Trophoblast cell (in vitro differentiated cells and primary cell): ENCODE results near the gene MYO3A.

Experiments used
- DNase-seq, 2 donors: peaks; one replicate each; pipeline ENCODE4 v3.0.0-alpha.2; 2016
- H2AFZ ChIP-seq: 2 replicates; pipeline ENCODE4 v1.6.1; 2013; ENCODE audit warnings: low read length, moderate library complexity, mild to moderate bottlenecking; ENCODE audit not compliant: insufficient read depth, poor library complexity
- H2AK5ac ChIP-seq: 2 replicates; pipeline ENCODE4 v1.6.1; 2013; ENCODE audit warnings: mild to moderate bottlenecking, low read length
- H2BK120ac ChIP-seq: 2 replicates; pipeline ENCODE4 v1.6.1; 2013; ENCODE audit warnings: low read length, mild to moderate bottlenecking, moderate library complexity; ENCODE audit not compliant: insufficient read depth, poor library complexity
- H2BK12ac ChIP-seq: 2 replicates; pipeline ENCODE4 v1.6.1; 2013; ENCODE audit warnings: mild to moderate bottlenecking, low read length, moderate library complexity
- H2BK5ac ChIP-seq: 2 replicates; pipeline ENCODE4 v1.6.1; 2013; ENCODE audit warnings: low read length, low read depth, moderate library complexity, mild to moderate bottlenecking; ENCODE audit not compliant: poor library complexity
- H3K14ac ChIP-seq: 2 replicates; pipeline ENCODE4 v1.6.1; 2013; ENCODE audit warnings: mild to moderate bottlenecking, low read length
- H3K18ac ChIP-seq: 2 replicates; pipeline ENCODE4 v1.6.1; 2013; ENCODE audit warnings: mild to moderate bottlenecking, low read length
- H3K23ac ChIP-seq: 2 replicates; pipeline ENCODE4 v1.6.1; 2013; ENCODE audit warnings: low read length
- H3K27ac ChIP-seq: 2 replicates; pipeline ENCODE4 v1.5.1; 2013; ENCODE audit warnings: low read depth, mild to moderate bottlenecking, inconsistent platforms, low read length, moderate library complexity
- H3K27me3 ChIP-seq: 2 replicates; pipeline ENCODE4 v1.6.1; 2013; ENCODE audit warnings: inconsistent platforms, mild to moderate bottlenecking, low read length, moderate library complexity; ENCODE audit not compliant: insufficient read depth
- H3K36me3 ChIP-seq, 2 experiments: 1 replicate in 1 of 2; 2 replicates in 1 of 2; pipeline ENCODE4 v1.6.1; 2013; ENCODE audit warnings: low read length in 2 of 2, mild to moderate bottlenecking in 2 of 2, moderate library complexity in 1 of 2; ENCODE audit not compliant: insufficient read depth in 2 of 2, control insufficient read depth in 1 of 2
- H3K4ac ChIP-seq: 2 replicates; pipeline ENCODE4 v1.6.1; 2013; ENCODE audit warnings: low read depth, mild to moderate bottlenecking, low read length, moderate library complexity
- H3K4me1 ChIP-seq, 2 experiments: 1 replicate in 1 of 2; 2 replicates in 1 of 2; pipeline ENCODE4 v1.6.1; 2013; ENCODE audit warnings: low read length in 2 of 2, mild to moderate bottlenecking in 2 of 2, moderate library complexity in 1 of 2; ENCODE audit not compliant: insufficient read depth in 2 of 2, control insufficient read depth in 1 of 2
- H3K4me2 ChIP-seq: 2 replicates; pipeline ENCODE4 v1.6.1; 2013; ENCODE audit warnings: inconsistent platforms, mild to moderate bottlenecking, low read length, moderate library complexity
- H3K4me3 ChIP-seq: 2 replicates; pipeline ENCODE4 v1.5.1; 2013; ENCODE audit warnings: mild to moderate bottlenecking, low read depth, low read length, inconsistent platforms
- H3K79me1 ChIP-seq: one replicate; pipeline ENCODE4 v1.6.1; 2013; ENCODE audit warnings: low read length
- H3K79me2 ChIP-seq: 2 replicates; pipeline ENCODE4 v1.6.1; 2013; ENCODE audit warnings: low read length, mild to moderate bottlenecking; ENCODE audit not compliant: control insufficient read depth, insufficient read depth, poor library complexity
- H3K9ac ChIP-seq: 2 replicates; pipeline ENCODE4 v1.6.1; 2013; ENCODE audit warnings: mild to moderate bottlenecking, low read length
- H3K9me3 ChIP-seq: 2 replicates; pipeline ENCODE4 v1.6.1; 2013; ENCODE audit warnings: low read depth, mild to moderate bottlenecking, control low read depth, inconsistent platforms, low read length; ENCODE audit not compliant: insufficient read depth
- H4K12ac ChIP-seq: 2 replicates; pipeline ENCODE4 v1.6.1; 2013; ENCODE audit warnings: low read depth, mild to moderate bottlenecking, low read length, moderate library complexity
- H4K8ac ChIP-seq: 2 replicates; pipeline ENCODE4 v1.6.1; 2013; ENCODE audit warnings: low read depth, mild to moderate bottlenecking, low read length, moderate library complexity
- H4K91ac ChIP-seq: one replicate; pipeline ENCODE4 v1.6.1; 2013; ENCODE audit warnings: low read depth, mild to moderate bottlenecking, low read length, moderate library complexity
- WGBS: extraction: QIAGEN DNeasy Blood & Tissue Kit; methylation state at CpG from one replicate; pipeline ENCODE4 v1.1.7; 2013; ENCODE audit warnings: missing lambda C conversion rate; ENCODE audit not compliant: insufficient read length, insufficient coverage; ENCODE audit errors: extremely low coverage; 5-methylcytosine and 5-hydroxymethylcytosine counted together

Gene MYO3A

GRCh38 chr10:26217396-26218086, 283.5 kb downstream of the MYO3A start:
- Histone ChIP-seq H3K4me3 (no peak overlapping the region), H3K18ac (no peak overlapping the region), H2BK120ac (no peak overlapping the region), H4K8ac (no peak overlapping the region), H3K36me3 (no peaks in the 10 kb centered on the region), H2BK12ac (no peak overlapping the region), H3K4me2 (peak overlapping the region; percentile 58), H3K9me3 (peaks cover 5% of the 10 kb centered on the region), H3K27me3 (peaks cover 65% of the 10 kb centered on the region), H3K9ac (no peak overlapping the region), H3K27ac (no peak overlapping the region), H3K23ac (no peak overlapping the region), H3K79me1 (no peaks in the 10 kb centered on the region), H2AK5ac (no peak overlapping the region), H2BK5ac (no peak overlapping the region), H3K4ac (no peak overlapping the region), H3K14ac (no peak overlapping the region), H4K12ac (no peak overlapping the region), H3K79me2 (no peaks in the 10 kb centered on the region), H4K91ac (no peak overlapping the region), H3K4me1 (peaks cover 14 to 15% of the 10 kb centered on the region in 2 experiments), H2AFZ (no peak overlapping the region)
- WGBS: no CpG with 5 or more reads among the region's 64 CpGs
- no peak for DNase-seq

DNA sequence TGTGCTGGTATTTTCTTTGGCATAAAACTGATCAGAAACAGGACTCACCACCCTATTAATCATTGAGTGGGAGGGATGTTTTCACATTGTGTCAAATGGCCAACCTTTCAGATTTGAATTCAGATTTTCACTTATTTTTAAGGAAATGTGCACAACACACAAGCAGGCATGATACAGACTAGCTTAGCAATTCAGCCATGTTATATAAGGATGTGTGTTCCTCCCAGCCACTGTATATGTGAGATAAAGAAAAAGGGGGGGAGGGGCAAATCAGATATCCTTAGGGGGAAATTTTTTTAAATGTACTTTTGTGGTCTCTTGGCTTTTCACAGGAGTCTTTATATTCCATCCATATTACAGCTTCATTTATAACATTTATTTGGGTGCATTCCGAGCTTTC, 285.6 kb downstream of the MYO3A start:
- H2AK5ac ChIP-seq: no peak overlapping the region
- no peak overlapping the region for H3K18ac ChIP-seq

GRCh38 chr10:26220901-26221300, 286.9 kb downstream of the MYO3A start:
- H3K9me3 ChIP-seq: peaks cover 1% of the 10 kb centered on the region
- H3K27ac ChIP-seq: no peak overlapping the region
- no peak overlapping the region for H4K12ac ChIP-seq
- H2BK12ac ChIP-seq: no peak overlapping the region
- H2AK5ac ChIP-seq: no peak overlapping the region
- no peak overlapping the region for H4K91ac ChIP-seq
- H3K14ac ChIP-seq: no peak overlapping the region
- H3K4me2 ChIP-seq: no peak overlapping the region
- H3K79me2 ChIP-seq: no peaks in the 10 kb centered on the region
- no peak overlapping the region for H4K8ac ChIP-seq
- H3K23ac ChIP-seq: no peak overlapping the region
- no peak overlapping the region for H3K9ac ChIP-seq
- no peak for DNase-seq
- H2AFZ ChIP-seq: no peak overlapping the region
- no peak overlapping the region for H2BK5ac ChIP-seq
- H3K79me1 ChIP-seq: no peaks in the 10 kb centered on the region
- no peak overlapping the region for H3K18ac ChIP-seq
- H2BK120ac ChIP-seq: no peak overlapping the region
- H3K4me1 ChIP-seq: peaks cover 12% of the 10 kb centered on the region in 2 experiments
- no peak overlapping the region for H3K4ac ChIP-seq
- peaks cover 34% of the 10 kb centered on the region for H3K27me3 ChIP-seq
- no peak overlapping the region for H3K4me3 ChIP-seq
- H3K36me3 ChIP-seq: no peaks in the 10 kb centered on the region

More for the DNA sequence above, 285.6 kb downstream of the MYO3A start:
- Histone ChIP-seq H3K27ac (no peak overlapping the region), H3K9me3 (peaks cover 3% of the 10 kb centered on the region), H3K4ac (no peak overlapping the region), H4K8ac (no peak overlapping the region), H3K4me2 (no peak overlapping the region), H2AFZ (no peak overlapping the region), H4K12ac (no peak overlapping the region), H2BK12ac (no peak overlapping the region), H3K36me3 (no peaks in the 10 kb centered on the region), H3K4me1 (peaks cover 14 to 15% of the 10 kb centered on the region in 2 experiments), H3K27me3 (peaks cover 46% of the 10 kb centered on the region), H2BK5ac (no peak overlapping the region), H3K79me2 (no peaks in the 10 kb centered on the region), H4K91ac (no peak overlapping the region), H3K14ac (no peak overlapping the region), H3K23ac (no peak overlapping the region), H3K4me3 (no peak overlapping the region), H2BK120ac (no peak overlapping the region), H3K79me1 (no peaks in the 10 kb centered on the region), H3K9ac (no peak overlapping the region)
- no CpG with 5 or more reads among the region's 1 CpG for WGBS
- DNase-seq: no peak

DNA sequence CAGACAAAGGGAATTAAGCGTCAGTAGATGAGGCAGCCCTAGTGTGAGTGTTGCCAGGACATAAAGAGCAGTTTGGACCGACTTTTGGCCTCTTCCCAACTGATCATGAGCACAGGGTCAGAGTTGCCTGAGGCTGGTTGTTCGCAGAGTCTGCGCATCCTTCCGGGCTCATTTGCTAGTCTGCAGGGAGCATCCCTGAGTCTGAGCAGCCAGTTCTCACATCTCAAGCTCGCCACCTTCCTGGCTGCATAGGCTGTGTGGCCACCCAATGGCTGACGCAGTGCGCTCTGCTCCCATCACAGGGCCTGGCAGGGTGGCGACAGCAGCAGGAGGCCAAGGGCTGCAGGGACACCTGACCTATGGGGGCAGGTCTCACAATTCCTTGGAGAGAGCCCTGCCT, 287.5 kb downstream of the MYO3A start:
- H3K23ac ChIP-seq: no peak overlapping the region
- no peak overlapping the region for H3K4me3 ChIP-seq
- H3K4ac ChIP-seq: no peak overlapping the region
- H3K79me2 ChIP-seq: no peaks in the 10 kb centered on the region
- H3K9me3 ChIP-seq: no peaks in the 10 kb centered on the region
- H4K8ac ChIP-seq: no peak overlapping the region
- no peak overlapping the region for H4K12ac ChIP-seq
- H3K14ac ChIP-seq: no peak overlapping the region
- H2AK5ac ChIP-seq: no peak overlapping the region
- no peak overlapping the region for H4K91ac ChIP-seq
- no peaks in the 10 kb centered on the region for H3K36me3 ChIP-seq
- no peak overlapping the region for H2BK120ac ChIP-seq
- peaks cover 27% of the 10 kb centered on the region for H3K27me3 ChIP-seq
- no peaks in the 10 kb centered on the region for H3K79me1 ChIP-seq
- peaks cover 7 to 8% of the 10 kb centered on the region in 2 experiments for H3K4me1 ChIP-seq
- H3K4me2 ChIP-seq: no peak overlapping the region
- H3K27ac ChIP-seq: no peak overlapping the region
- no peak overlapping the region for H2BK12ac ChIP-seq
- WGBS: no CpG with 5 or more reads among the region's 9 CpGs
- DNase-seq: no peak
- no peak overlapping the region for H3K9ac ChIP-seq
- H2AFZ ChIP-seq: no peak overlapping the region
- no peak overlapping the region for H3K18ac ChIP-seq
- no peak overlapping the region for H2BK5ac ChIP-seq
